Testis (tissue), 2 donors: Measurements from ENCODE around the gene ALG2.

Experiments used
- POLR2A ChIP-seq: fragments of 450-650 bp; IDR thresholded peaks from one replicate; pipeline ENCODE4 v1.6.1; 2017; ENCODE audit warnings: antibody characterized with exemption, mild to moderate bottlenecking, moderate library complexity
- TF ChIP-seq, protein P1 (sequence below), 3 experiments: fragments of 450-650 bp in 2 of 3; fragments of 200-600 bp in 1 of 3; sonication (generic) in 1 of 3; IDR thresholded peaks; one replicate each; pipeline ENCODE4 v1.5.1; 2016 to 2019; ENCODE audit warnings: antibody characterized with exemption in 3 of 3, mild to moderate bottlenecking in 2 of 3, moderate library complexity in 1 of 3

DNA sequence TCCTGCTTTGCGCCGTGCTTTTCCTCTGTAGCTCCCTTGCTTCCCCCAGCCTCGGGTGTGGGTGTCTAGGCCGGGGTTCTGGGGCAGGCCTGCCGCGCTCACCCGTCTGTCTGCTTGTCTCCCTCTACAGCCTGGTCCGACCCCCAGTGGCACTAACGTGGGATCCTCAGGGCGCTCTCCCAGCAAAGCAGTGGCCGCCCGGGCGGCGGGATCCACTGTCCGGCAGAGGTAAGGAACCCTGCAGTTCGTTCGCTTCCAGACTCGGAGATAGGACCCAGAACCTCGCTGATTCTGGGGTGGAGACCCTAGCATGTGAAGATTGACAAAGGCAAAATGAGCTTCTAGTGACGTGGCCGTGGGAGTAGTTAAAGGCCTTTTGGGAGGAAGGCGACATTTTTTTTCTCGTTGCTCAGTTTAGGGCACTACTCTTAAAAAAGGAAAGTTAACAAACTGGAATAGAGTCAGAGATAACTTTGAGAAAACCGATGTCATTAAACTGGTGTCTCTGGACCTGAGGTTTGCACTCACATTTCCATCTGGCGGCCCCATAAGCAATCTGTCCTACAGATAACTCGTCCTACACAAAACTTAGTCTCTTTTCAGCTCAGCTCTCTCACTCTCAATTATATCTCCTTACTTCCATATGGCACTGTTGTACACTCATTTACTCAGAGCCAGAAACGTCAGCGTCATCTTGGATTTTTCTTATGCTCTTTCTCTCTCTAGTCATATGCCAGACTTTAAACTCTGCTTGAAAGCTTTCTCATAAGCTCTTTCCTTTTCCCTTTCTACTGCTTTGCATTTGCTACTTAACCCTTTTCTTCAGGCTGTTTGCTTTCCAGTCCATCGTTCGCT lies 901 bp upstream of the ALG2 start:
- TF ChIP-seq, protein P1, sequence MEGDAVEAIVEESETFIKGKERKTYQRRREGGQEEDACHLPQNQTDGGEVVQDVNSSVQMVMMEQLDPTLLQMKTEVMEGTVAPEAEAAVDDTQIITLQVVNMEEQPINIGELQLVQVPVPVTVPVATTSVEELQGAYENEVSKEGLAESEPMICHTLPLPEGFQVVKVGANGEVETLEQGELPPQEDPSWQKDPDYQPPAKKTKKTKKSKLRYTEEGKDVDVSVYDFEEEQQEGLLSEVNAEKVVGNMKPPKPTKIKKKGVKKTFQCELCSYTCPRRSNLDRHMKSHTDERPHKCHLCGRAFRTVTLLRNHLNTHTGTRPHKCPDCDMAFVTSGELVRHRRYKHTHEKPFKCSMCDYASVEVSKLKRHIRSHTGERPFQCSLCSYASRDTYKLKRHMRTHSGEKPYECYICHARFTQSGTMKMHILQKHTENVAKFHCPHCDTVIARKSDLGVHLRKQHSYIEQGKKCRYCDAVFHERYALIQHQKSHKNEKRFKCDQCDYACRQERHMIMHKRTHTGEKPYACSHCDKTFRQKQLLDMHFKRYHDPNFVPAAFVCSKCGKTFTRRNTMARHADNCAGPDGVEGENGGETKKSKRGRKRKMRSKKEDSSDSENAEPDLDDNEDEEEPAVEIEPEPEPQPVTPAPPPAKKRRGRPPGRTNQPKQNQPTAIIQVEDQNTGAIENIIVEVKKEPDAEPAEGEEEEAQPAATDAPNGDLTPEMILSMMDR (IDR thresholded peaks at IDR 0.05): no peak
- no peak for TF ChIP-seq POLR2A
